ENCODE data around the gene MED29. TPM values are rescaled to one million over a fixed set of nuclear protein-coding genes. Genes with fewer than 3 reads are reported as not detected.

Gene MED29
- total RNA-seq, 2 experiments from 2014 or later = 28.3 to 31.3 TPM

DNA sequence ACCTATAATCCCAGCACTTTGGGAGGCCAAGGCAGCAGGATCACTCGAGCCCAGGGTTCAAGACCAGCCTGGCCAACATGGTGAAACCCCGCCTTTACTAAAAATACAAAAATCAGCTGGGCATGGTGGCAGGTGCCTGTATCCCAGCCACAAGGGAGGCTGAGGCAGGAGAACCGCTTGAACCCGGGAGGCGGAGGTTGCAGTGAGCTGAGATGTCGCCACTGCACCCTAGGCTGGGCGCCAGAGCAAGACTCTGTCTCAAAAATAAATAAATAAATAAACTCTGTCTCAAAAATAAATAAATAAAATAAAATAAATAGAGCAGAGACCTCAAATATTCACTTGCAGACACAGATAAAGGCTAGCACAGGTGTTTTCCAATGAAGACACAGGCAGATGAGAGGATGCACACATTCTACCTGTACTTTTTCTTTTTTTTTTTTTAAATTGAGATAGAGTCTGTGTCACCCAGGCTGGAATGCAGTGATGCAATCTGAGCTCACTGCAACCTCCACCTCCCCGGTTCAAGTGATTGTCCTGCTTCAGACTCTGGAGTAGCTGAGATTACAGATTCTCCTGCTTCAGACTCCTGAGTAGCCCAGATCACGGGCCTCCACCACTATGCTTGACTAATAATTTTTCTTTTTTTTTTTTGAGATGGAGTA is 47.2 kb downstream of the MED29 start:
- no peaks in the 10 kb centered on the region for H3K9me2 ChIP-seq (ENCODE audit: insufficient read depth, low read length)
- H3K79me2 ChIP-seq (ENCODE audit: insufficient read depth, low read depth, low read length) = peaks cover 30% of the 10 kb centered on the region
- no peak for TF ChIP-seq EZH2phosphoT487 (IDR thresholded peaks at IDR 0.05; ENCODE audit: borderline replicate concordance, low read depth, low read length)
- TF ChIP-seq, protein P1, sequence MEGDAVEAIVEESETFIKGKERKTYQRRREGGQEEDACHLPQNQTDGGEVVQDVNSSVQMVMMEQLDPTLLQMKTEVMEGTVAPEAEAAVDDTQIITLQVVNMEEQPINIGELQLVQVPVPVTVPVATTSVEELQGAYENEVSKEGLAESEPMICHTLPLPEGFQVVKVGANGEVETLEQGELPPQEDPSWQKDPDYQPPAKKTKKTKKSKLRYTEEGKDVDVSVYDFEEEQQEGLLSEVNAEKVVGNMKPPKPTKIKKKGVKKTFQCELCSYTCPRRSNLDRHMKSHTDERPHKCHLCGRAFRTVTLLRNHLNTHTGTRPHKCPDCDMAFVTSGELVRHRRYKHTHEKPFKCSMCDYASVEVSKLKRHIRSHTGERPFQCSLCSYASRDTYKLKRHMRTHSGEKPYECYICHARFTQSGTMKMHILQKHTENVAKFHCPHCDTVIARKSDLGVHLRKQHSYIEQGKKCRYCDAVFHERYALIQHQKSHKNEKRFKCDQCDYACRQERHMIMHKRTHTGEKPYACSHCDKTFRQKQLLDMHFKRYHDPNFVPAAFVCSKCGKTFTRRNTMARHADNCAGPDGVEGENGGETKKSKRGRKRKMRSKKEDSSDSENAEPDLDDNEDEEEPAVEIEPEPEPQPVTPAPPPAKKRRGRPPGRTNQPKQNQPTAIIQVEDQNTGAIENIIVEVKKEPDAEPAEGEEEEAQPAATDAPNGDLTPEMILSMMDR (conservative IDR thresholded peaks at IDR 0.05; ENCODE audit: low read length) = no peak
- no peaks in the 10 kb centered on the region for H3K9me3 ChIP-seq (ENCODE audit: low read length)
- H3K4me3 ChIP-seq (ENCODE audit: low read depth, low read length, poor library complexity, severe bottlenecking) = no peak overlapping the region
- H2AFZ ChIP-seq (ENCODE audit: low read length) = no peak overlapping the region
- ChIA-PET POLR2A (interaction anchor here (0.7 to 1.0 kb wide), 2 partner anchors 37 to 42 kb away, joined by 4 to 5 read pairs; partner anchors contain the start of gene TIMM50), CTCF (ENCODE audit: unreplicated experiment) (no interaction called here)
- H3K4me2 ChIP-seq (ENCODE audit: low read length) = no peak overlapping the region
- no peak for DNase-seq (ENCODE audit: low spot score)
- peaks cover 65% of the 10 kb centered on the region for H3K4me1 ChIP-seq (ENCODE audit: insufficient read depth, low read length, poor library complexity, severe bottlenecking)
- intact Hi-C loops (cut with micrococcal nuclease; ENCODE audit: unreplicated experiment) = no loop called here
- peaks cover 14% of the 10 kb centered on the region for H4K20me1 ChIP-seq (ENCODE audit: insufficient read depth, low read length)
- H3K36me3 ChIP-seq (ENCODE audit: insufficient read depth, low read length) = peaks cover 23% of the 10 kb centered on the region
- BruUV-seq (replicated peaks) = no TSS peak
- H3K27ac ChIP-seq (ENCODE audit: low read depth, low read length, poor library complexity, severe bottlenecking) = no peak overlapping the region

DNA sequence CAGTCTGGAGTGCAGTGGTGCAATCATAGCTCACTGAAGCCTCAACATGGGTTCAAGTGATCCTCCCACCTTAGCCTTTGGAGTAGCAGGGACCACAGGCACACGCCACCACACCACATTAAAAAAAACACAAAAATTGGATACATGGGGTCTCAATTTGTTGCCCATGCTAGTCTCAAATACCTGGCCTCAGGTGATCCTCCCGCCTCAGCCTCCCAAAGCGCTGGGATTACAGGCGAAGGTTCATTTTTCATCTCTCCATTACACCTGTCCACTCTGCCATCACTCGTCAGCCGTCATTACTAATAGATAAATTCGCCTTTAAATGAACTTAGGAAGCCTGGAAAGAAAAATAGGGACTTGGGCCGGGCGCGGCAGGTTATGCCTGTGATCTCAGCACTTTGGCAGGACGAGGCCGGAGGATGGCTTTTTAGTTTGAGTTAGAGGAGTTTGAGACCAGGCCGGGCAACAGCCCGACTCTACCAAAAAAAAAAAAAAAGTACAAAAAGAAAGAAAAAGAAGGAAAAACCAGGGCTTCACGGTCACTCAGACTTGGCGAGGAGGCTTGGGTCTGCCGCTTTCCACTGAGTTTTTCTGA is 53.5 kb downstream of the MED29 start:
- BruUV-seq (replicated peaks) = TSS peak; percentile 100
- Histone ChIP-seq H3K27ac (ENCODE audit: low read depth, low read length, poor library complexity, severe bottlenecking) (peak overlapping the region; percentile 86), H4K20me1 (ENCODE audit: insufficient read depth, low read length) (0 out of 2 replicates have a peak, but pooled peaks cover 7% of the 10 kb centered on the region), H3K4me1 (ENCODE audit: insufficient read depth, low read length, poor library complexity, severe bottlenecking) (peaks cover 56% of the 10 kb centered on the region), H3K4me3 (ENCODE audit: low read depth, low read length, poor library complexity, severe bottlenecking) (peak overlapping the region; percentile 92), H3K4me2 (ENCODE audit: low read length) (peak overlapping the region; percentile 92), H3K36me3 (ENCODE audit: insufficient read depth, low read length) (peaks cover 26% of the 10 kb centered on the region), H3K79me2 (ENCODE audit: insufficient read depth, low read depth, low read length) (peaks cover 52% of the 10 kb centered on the region), H3K9me2 (ENCODE audit: insufficient read depth, low read length) (no peaks in the 10 kb centered on the region), H2AFZ (ENCODE audit: low read length) (peak overlapping the region; percentile 23; the same call in 1 of the 2 replicates), H3K9me3 (ENCODE audit: low read length) (no peaks in the 10 kb centered on the region)
- TF ChIP-seq EZH2phosphoT487 (IDR thresholded peaks at IDR 0.05; ENCODE audit: borderline replicate concordance, low read depth, low read length) = no peak
- TF ChIP-seq, protein P1 (conservative IDR thresholded peaks at IDR 0.05; ENCODE audit: low read length) = no peak
- ChIA-PET CTCF (ENCODE audit: unreplicated experiment) (no interaction called here), POLR2A (interaction anchor here (0.6 to 4.0 kb wide), 5 partner anchors 9 to 1126 kb away, joined by 3 to 15 read pairs (median 4); partner anchors contain the start of genes MED29, PAF1 and RPS16)
- no peak for DNase-seq (ENCODE audit: low spot score)
- intact Hi-C loops (cut with micrococcal nuclease; ENCODE audit: unreplicated experiment) = loop anchor here (1.0 kb wide), 1 partner anchor 36 kb away; the partner anchor contains the start of gene TIMM50
